GM10266 (cell line): ENCODE results near the gene ELP4.

ENCODE experiments used
- DNase-seq: peaks from one replicate; pipeline ENCODE4 v3.0.0; 2012; ENCODE audit errors: extremely low spot score
- TF ChIP-seq, protein P1 (sequence below): IDR thresholded peaks from 2 replicates; pipeline ENCODE4 v1.5.1; 2012; ENCODE audit warnings: mild to moderate bottlenecking, low read depth; ENCODE audit not compliant: control insufficient read depth, insufficient read depth; ENCODE audit errors: missing control alignments

ELP4 gene

DNA sequence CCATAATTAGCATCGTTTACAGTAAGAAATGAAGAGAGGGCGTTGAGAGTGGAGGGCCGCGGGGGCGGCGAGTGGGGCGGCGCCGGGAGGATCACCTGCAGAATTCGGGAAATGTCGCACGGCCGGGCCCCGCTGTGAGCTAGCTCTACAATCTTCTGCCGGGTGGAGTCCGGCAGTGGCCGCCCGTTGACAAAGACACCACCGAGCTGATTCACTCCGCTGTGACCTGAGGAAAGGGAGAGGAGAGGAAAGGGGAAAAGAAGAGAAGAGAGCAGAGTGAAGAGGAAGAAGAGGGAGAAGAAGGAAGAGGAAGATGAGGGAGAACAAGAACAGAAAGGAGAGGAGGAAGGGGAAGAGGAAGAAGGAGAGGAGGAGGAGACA, 293.0 kb downstream of the ELP4 start:
- TF ChIP-seq, protein P1, sequence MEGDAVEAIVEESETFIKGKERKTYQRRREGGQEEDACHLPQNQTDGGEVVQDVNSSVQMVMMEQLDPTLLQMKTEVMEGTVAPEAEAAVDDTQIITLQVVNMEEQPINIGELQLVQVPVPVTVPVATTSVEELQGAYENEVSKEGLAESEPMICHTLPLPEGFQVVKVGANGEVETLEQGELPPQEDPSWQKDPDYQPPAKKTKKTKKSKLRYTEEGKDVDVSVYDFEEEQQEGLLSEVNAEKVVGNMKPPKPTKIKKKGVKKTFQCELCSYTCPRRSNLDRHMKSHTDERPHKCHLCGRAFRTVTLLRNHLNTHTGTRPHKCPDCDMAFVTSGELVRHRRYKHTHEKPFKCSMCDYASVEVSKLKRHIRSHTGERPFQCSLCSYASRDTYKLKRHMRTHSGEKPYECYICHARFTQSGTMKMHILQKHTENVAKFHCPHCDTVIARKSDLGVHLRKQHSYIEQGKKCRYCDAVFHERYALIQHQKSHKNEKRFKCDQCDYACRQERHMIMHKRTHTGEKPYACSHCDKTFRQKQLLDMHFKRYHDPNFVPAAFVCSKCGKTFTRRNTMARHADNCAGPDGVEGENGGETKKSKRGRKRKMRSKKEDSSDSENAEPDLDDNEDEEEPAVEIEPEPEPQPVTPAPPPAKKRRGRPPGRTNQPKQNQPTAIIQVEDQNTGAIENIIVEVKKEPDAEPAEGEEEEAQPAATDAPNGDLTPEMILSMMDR: no peak
- peak; percentile 34 for DNase-seq

DNA sequence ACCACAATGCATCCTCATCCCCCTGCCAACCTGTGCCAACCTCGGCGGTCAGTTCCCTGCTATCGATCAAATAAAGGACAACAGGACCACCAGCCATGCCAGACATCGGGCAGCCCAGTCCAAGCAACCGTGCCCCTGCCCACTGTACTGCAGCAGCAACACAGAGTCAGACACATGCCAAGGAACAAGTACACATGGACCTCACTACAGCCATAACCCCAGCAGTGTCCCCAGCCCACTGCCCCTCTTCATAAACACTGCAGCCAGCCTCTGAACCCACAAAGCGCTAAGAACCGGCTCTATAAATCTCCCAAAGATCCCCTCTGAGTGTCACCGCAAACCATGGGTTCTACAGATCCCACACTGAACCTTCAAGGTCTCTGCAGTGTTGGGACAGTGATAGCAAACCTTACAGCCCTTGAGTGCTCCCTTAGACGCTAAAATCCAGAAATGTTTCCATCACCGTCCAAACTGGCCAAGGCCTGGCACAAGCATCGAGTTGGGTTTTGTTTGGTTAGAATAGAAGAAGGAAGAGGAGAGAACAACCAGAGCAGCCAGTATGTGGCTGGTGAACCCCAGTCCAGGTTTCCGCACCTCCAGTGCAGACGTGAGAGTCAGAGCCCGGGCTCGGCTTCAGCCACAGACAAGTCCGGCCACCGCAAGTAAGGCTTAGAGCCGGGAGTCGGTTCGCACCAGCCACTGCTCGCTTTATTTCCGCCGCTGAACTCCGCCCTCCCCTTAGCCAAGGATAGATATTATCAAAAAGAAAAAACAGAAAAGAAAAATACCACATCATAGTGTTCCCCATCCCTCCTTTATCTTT, 293.6 kb downstream of the ELP4 start:
- TF ChIP-seq, protein P1: no peak
- peak; percentile 51 for DNase-seq

DNA sequence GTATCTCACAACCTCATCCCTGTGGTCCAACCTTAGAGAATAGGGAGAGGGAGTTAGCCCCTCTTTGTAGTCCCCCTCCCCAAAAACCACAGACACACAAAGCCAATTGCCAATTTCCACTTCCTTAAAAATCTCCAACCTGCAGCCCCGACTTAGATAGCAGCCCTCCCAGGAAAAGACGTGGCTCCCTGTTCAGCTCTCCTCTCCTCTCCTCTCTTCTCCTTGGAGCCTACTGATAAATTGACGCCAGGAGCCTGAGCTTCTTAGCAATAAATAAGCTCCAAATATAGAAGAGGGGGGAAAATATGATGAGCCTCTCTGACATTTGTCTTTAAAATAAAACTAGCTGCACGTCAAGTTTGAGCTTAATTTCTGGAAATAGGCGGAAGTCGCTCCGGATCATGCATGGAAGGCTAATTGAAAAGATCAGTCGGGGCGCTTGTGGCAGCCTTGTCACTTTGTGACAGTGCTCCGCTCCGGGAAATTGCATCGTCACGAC, 294.3 kb downstream of the ELP4 start:
- peak; percentile 24 for DNase-seq
- TF ChIP-seq, protein P1: no peak

DNA sequence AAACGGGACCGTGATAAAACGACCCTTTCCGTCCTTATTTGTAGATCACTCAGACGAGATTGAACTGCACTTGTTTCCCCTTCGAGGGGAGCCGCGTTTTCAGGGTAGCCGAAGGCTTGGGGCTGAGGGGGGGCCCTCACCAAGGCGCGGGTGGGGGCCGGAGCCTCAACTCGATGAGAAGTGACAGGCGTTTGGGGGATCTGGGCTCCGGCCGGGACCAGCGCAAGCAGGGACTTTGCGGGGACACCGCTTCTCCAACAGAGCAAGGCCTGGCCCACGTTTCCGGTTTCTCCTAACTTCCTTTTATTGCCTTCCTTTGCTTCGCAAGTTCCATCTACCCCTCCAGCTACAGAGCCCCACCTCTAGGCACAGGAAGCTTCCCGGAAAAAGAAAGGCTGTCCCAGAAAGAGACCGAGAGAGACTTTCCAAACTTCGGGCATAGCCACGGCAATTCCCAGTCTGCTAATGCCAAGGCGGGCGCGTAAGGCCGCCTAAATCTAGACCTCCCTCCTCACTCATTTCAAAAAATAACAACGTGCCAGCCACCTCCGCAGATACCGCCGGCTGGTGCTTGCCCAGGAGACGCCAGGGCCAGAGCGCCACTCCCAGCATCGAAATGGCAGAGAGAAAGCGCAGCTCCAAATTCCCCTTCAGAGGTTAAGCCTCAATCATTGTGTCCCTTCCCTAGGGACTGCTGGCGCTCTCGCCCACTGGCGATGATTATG, 294.9 kb downstream of the ELP4 start:
- peak; percentile 49 for DNase-seq
- TF ChIP-seq, protein P1: no peak

DNA sequence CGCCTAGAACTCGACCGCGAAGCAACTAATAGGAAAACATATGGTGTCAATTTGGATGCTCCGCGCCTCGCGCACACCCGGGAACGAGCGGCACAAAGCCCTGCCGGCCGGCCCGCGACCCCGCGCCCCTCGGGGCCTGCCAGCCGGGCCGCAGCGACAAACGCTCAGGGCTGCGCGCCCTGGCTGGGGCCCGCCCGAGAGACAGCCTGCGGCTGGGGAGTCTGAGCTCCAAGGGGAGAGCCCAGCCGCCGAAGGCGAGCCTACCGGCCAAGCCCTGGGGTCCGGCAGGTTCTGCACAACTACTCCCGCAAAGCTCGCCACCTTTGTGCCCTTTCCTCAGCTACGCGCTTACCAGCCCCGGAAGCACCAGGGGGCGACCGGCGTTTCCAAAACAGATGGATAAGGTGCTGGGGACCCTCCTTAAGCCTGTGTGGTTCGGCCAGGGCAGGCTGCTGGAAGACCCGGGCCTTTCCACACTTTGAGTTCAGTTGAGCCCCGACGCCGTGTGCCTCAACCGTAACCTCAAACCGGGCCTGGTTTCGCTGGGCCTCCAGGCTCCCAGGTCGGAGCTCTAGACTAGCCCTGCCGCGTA, 295.6 kb downstream of the ELP4 start:
- TF ChIP-seq, protein P1: no peak
- peak; percentile 55 for DNase-seq

DNA sequence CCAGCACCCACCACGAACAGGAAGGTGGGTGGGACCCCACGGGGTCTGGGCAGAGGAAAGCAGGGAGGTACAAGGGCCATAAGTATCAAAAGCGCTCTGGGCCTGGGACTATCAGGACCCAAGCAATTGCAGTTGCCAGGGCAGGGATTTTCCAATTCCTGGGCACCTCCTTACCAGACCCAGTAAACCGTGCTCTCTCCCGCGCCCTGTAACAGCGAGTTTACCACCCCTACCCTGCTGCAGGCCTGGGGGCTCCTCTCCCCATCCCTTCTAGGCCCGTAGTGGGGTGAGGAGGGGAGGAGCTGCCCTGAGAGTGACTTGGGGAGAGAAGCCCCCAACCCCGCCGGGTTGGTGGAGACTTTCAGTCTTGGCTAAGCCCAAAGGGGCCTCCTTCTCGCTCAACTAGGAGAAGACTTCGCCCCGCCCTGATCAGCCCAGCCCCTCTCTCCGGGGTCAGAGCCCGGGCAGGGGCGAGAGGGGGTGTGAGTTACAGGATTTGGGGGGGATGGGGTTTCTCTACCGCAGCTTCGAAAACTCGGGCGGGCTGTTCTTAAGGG, 296.1 kb downstream of the ELP4 start:
- DNase-seq: peak; percentile 30
- TF ChIP-seq, protein P1: no peak
